Liver (tissue), 3 donors: ENCODE measurements around the gene CRYGA.

Experiments
- EGR1 ChIP-seq, 2 donors: IDR thresholded peaks; 2 replicates each; pipeline ENCODE4 v1.6.1; 2016 to 2018; ENCODE audit warnings: antibody characterized with exemption in 2 of 2, low read depth in 2 of 2
- GABPA ChIP-seq, 2 donors: IDR thresholded peaks in 1 of 2; conservative IDR thresholded peaks in 1 of 2; 2 replicates each; pipeline ENCODE4 v1.6.1; 2016; ENCODE audit warnings: antibody characterized with exemption in 2 of 2, mild to moderate bottlenecking in 1 of 2, moderate library complexity in 1 of 2
- TAF1 ChIP-seq: conservative IDR thresholded peaks from 2 replicates; pipeline ENCODE4 v1.6.1; 2016; ENCODE audit warnings: antibody characterized with exemption, mild to moderate bottlenecking
- TF ChIP-seq, protein P1 (sequence below): fragments of 150-350 bp; IDR thresholded peaks from 2 replicates; pipeline ENCODE4 v1.5.1; 2017; ENCODE audit warnings: improper control_type of control experiment, low read depth, low read length; ENCODE audit not compliant: missing input control
- donor health status: healthy.
- donor health status: healthy.

DNA sequence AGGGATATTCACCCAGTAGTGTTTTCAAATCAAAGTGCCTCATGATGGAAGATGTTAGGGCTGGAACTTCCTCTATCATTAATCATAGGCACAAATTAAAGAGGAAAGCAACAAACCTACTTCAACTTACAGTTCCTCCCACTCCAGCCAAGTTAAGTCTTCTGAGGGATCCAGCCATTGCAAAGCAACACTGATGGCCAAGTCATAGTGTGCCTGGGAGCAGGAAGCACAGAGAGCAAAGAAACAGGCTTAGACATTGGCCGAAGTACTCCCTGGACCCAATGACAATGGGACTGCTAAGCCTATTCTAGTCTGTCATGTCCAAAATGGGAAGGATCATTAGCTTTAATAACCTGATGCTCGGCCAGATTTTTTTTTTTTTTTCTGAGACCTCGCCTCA is 19.4 kb upstream of the CRYGA start:
- TF ChIP-seq, protein P1, sequence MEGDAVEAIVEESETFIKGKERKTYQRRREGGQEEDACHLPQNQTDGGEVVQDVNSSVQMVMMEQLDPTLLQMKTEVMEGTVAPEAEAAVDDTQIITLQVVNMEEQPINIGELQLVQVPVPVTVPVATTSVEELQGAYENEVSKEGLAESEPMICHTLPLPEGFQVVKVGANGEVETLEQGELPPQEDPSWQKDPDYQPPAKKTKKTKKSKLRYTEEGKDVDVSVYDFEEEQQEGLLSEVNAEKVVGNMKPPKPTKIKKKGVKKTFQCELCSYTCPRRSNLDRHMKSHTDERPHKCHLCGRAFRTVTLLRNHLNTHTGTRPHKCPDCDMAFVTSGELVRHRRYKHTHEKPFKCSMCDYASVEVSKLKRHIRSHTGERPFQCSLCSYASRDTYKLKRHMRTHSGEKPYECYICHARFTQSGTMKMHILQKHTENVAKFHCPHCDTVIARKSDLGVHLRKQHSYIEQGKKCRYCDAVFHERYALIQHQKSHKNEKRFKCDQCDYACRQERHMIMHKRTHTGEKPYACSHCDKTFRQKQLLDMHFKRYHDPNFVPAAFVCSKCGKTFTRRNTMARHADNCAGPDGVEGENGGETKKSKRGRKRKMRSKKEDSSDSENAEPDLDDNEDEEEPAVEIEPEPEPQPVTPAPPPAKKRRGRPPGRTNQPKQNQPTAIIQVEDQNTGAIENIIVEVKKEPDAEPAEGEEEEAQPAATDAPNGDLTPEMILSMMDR = no peak
- no peak for TF ChIP-seq TAF1
- TF ChIP-seq GABPA (IDR thresholded peaks at IDR 0.05 in 1 of 2, conservative IDR thresholded peaks at IDR 0.05 in 1 of 2) = no peak
- no peak for TF ChIP-seq EGR1 (IDR thresholded peaks at IDR 0.05; ENCODE audit: low read depth in 2 of 2)
